IMR-90 (cell line): ENCODE results near the gene SLC24A3. TPM values are rescaled to one million over a fixed set of nuclear protein-coding genes. Genes with fewer than 3 reads are reported as not detected.

ENCODE experiments used
- ATAC-seq: fragments of 200-7000 bp; cut with Tn5 transposase; 2 replicates; pipeline ENCODE4 v1.9.1; 2020; ENCODE audit warnings: low read depth, mild to moderate bottlenecking, moderate library complexity
- Bru-seq: library from RNA; stranded (reverse); fragments of 400-500 nt; gene quantifications from one replicate; lab custom pipeline; 2021; lab: Mats Ljungman, UMichigan
- BruChase-seq, 2 experiments: library from RNA; stranded (reverse); fragments of 400-500 nt; gene quantifications; one replicate each; lab custom pipeline; 2021; lab: Mats Ljungman, UMichigan
- BruUV-seq: library from RNA; stranded (reverse); fragments of 400-500 nt; replicated peaks from 2 replicates; lab custom pipeline; 2021; lab: Mats Ljungman, UMichigan
- CTCF ChIA-PET: fragments of 300-600 bp; formaldehyde crosslinking; extraction: SDS; loops from one replicate; lab custom pipeline; 2021; ENCODE audit warnings: antibody characterized with exemption; lab: Yijun Ruan, JAX
- POLR2A ChIA-PET: fragments of 300-600 bp; sonication (Branson Sonifier 250); formaldehyde crosslinking; loops from one replicate; lab custom pipeline; 2022; ENCODE audit warnings: antibody characterized with exemption; ENCODE audit not compliant: unreplicated experiment; lab: Charles Lee
- DNase-seq: peaks from one replicate; pipeline ENCODE4 v3.0.0; 2013
- H2AFZ ChIP-seq: replicated peaks from 2 replicates; pipeline ENCODE3; 2013; ENCODE audit warnings: low read length, mild to moderate bottlenecking; ENCODE audit not compliant: poor library complexity
- H2AK5ac ChIP-seq: 2 replicates; pipeline ENCODE4 v1.6.1; 2013; ENCODE audit warnings: low read depth, low read length, inconsistent platforms
- H2AK9ac ChIP-seq: replicated peaks from 2 replicates; pipeline ENCODE3; 2013; ENCODE audit warnings: mild to moderate bottlenecking, low read depth, low read length, moderate library complexity; ENCODE audit not compliant: poor library complexity
- H2BK120ac ChIP-seq: 2 replicates; pipeline ENCODE4 v1.6.1; 2013; ENCODE audit warnings: low read depth, low read length, inconsistent platforms
- H2BK15ac ChIP-seq: 3 replicates; pipeline ENCODE4 v1.6.1; 2013; ENCODE audit warnings: low read depth, low read length, inconsistent platforms
- H2BK20ac ChIP-seq: 2 replicates; pipeline ENCODE4 v1.6.1; 2013; ENCODE audit warnings: low read depth, mild to moderate bottlenecking, inconsistent platforms, low read length, moderate library complexity
- H2BK5ac ChIP-seq: 2 replicates; pipeline ENCODE4 v1.6.1; 2013; ENCODE audit warnings: mild to moderate bottlenecking, low read depth, low read length, inconsistent platforms; ENCODE audit not compliant: poor library complexity, severe bottlenecking
- H3K14ac ChIP-seq: replicated peaks from 2 replicates; pipeline ENCODE4 v1.6.1; 2013; ENCODE audit warnings: low read depth, low read length, inconsistent platforms
- H3K18ac ChIP-seq: 2 replicates; pipeline ENCODE4 v1.6.1; 2013; ENCODE audit warnings: low read depth, low read length, control low read depth
- H3K23ac ChIP-seq: 2 replicates; pipeline ENCODE4 v1.6.1; 2013; ENCODE audit warnings: low read depth, low read length, inconsistent platforms
- H3K27ac ChIP-seq: 2 replicates; pipeline ENCODE4 v1.5.1; 2013; ENCODE audit warnings: mild to moderate bottlenecking, control low read depth, low read length; ENCODE audit not compliant: insufficient read depth
- H3K27me3 ChIP-seq: 2 replicates; pipeline ENCODE4 v1.6.1; 2013; ENCODE audit warnings: low read length; ENCODE audit not compliant: control insufficient read depth, insufficient read depth
- H3K36me3 ChIP-seq: 2 replicates; pipeline ENCODE4 v1.6.1; 2013; ENCODE audit warnings: low read length, mixed read lengths; ENCODE audit not compliant: control insufficient read depth, insufficient read depth
- H3K4ac ChIP-seq: 2 replicates; pipeline ENCODE4 v1.6.1; 2013; ENCODE audit warnings: low read depth, low read length, inconsistent platforms
- H3K4me1 ChIP-seq: 2 replicates; pipeline ENCODE4 v1.6.1; 2013; ENCODE audit warnings: low read length, mixed read lengths; ENCODE audit not compliant: control insufficient read depth, insufficient read depth
- H3K4me2 ChIP-seq: 2 replicates; pipeline ENCODE4 v1.6.1; 2013; ENCODE audit warnings: low read depth, mild to moderate bottlenecking, control low read depth, low read length, moderate library complexity
- H3K4me3 ChIP-seq: 2 replicates; pipeline ENCODE4 v1.5.1; 2013; ENCODE audit warnings: low read depth, mild to moderate bottlenecking, control low read depth, low read length, moderate library complexity; ENCODE audit not compliant: insufficient read depth
- H3K56ac ChIP-seq: 2 replicates; pipeline ENCODE4 v1.6.1; 2013; ENCODE audit warnings: low read length, inconsistent platforms; ENCODE audit not compliant: insufficient read depth; ENCODE audit errors: extremely low read depth
- H3K79me1 ChIP-seq, 2 experiments: 2 replicates each; pipeline ENCODE4 v1.6.1; 2013; ENCODE audit warnings: low read length in 2 of 2, inconsistent platforms in 1 of 2, low read depth in 1 of 2
- H3K9ac ChIP-seq: 2 replicates; pipeline ENCODE4 v1.6.1; 2013; ENCODE audit warnings: low read depth, low read length, control low read depth
- H3K9me1 ChIP-seq: 2 replicates; pipeline ENCODE4 v1.6.1; 2013; ENCODE audit warnings: low read length, inconsistent platforms; ENCODE audit not compliant: insufficient read depth
- H3K9me3 ChIP-seq: 2 replicates; pipeline ENCODE4 v1.6.1; 2013; ENCODE audit warnings: low read length; ENCODE audit not compliant: control insufficient read depth, insufficient read depth
- H4K20me1 ChIP-seq: 2 replicates; pipeline ENCODE4 v1.6.1; 2013; ENCODE audit warnings: low read length, inconsistent platforms; ENCODE audit not compliant: insufficient read depth
- H4K5ac ChIP-seq: 2 replicates; pipeline ENCODE4 v1.6.1; 2013; ENCODE audit warnings: mild to moderate bottlenecking, low read depth, low read length, control low read depth
- H4K8ac ChIP-seq, 2 experiments: 2 replicates each; pipeline ENCODE4 v1.6.1; 2013; ENCODE audit warnings: low read depth in 2 of 2, low read length in 2 of 2, control low read depth in 1 of 2, inconsistent platforms in 1 of 2
- H4K91ac ChIP-seq: 2 replicates; pipeline ENCODE4 v1.6.1; 2013; ENCODE audit warnings: low read depth, low read length, inconsistent platforms; ENCODE audit not compliant: insufficient read depth
- BHLHE40 ChIP-seq: fragments of 150-350 bp; IDR thresholded peaks from 2 replicates; pipeline ENCODE4 v1.6.1; 2016; ENCODE audit warnings: mild to moderate bottlenecking, low read depth, low read length
- CEBPB ChIP-seq: IDR thresholded peaks from 2 replicates; pipeline ENCODE4 v1.6.1; 2012; ENCODE audit warnings: low read depth, low read length, improper control_type of control experiment
- CHD1 ChIP-seq: IDR thresholded peaks from 2 replicates; pipeline ENCODE4 v1.6.1; 2012; ENCODE audit warnings: low read depth, low read length, improper control_type of control experiment
- POLR2A ChIP-seq: IDR thresholded peaks from 2 replicates; pipeline ENCODE4 v1.6.1; 2012; ENCODE audit warnings: mild to moderate bottlenecking, low read depth, low read length
- RAD21 ChIP-seq: IDR thresholded peaks from 2 replicates; pipeline ENCODE4 v1.6.1; 2012; ENCODE audit warnings: low read length, improper control_type of control experiment
- WGBS, 2 experiments: methylation state at CpG; one replicate each; pipeline versions ENCODE4 v1.1.5 to v1.1.7; 2013; ENCODE audit warnings: missing lambda C conversion rate in 2 of 2; ENCODE audit not compliant: insufficient read length in 1 of 2; ENCODE audit errors: extremely low coverage in 2 of 2; 5-methylcytosine and 5-hydroxymethylcytosine counted together
- dilution Hi-C: fragments of 300-500 bp; cut with HindIII; formaldehyde crosslinking; loops from one replicate; pipeline ENCODE4 v1.14.3; 2018; ENCODE audit warnings: low sequenced_read_pairs; ENCODE audit not compliant: unreplicated experiment
- in situ Hi-C: fragments of 300-500 bp; cut with MboI; formaldehyde crosslinking; loops from 3 replicates; pipeline ENCODE4 v1.14.3; 2019; ENCODE audit warnings: low sequenced_read_pairs, inconsistent platforms, mixed read lengths
- intact Hi-C: fragments of 100-400 bp; cut with micrococcal nuclease; formaldehyde crosslinking; loops from 2 replicates; pipeline ENCODE4 v1.10.0; 2022
- long read RNA-seq: library from polyadenylated mRNA; unstranded; transcript quantifications from one replicate; pipeline ENCODE4 v2.0.0, GENCODE V29; 2021; ENCODE audit not compliant: unreplicated experiment
- polyA plus RNA-seq, 3 experiments: library from polyadenylated mRNA; depleted of rRNA; stranded (reverse); fragments of >200 nt; gene quantifications; 2 replicates each; pipeline ENCODE4 v1.2.3, GENCODE V29; 2012; ENCODE audit warnings: low replicate concordance in 1 of 3
- total RNA-seq: library from RNA; depleted of rRNA; stranded (reverse); fragments of >200 nt; gene quantifications from 2 replicates; pipeline ENCODE4 v1.2.3, GENCODE V29; 2012; rRNA removed

Gene SLC24A3
- total RNA-seq (not detected in 2 replicates), polyA plus RNA-seq (2012; rRNA removed) (not detected in 2 replicates), Bru-seq, nascent RNA (percentile 11 among the genes with signal in this experiment), BruChase-seq, experiment 1, labeled RNA remaining after a 6-hour chase (percentile 13 among the genes with signal in this experiment), BruChase-seq, experiment 2, labeled RNA remaining after a 2-hour chase (percentile 10 among the genes with signal in this experiment)
- not detected in 2 replicates for polyA plus RNA-seq (2012; cell fraction: cytosol; rRNA removed)
- not detected in 2 replicates for polyA plus RNA-seq (2012; cell fraction: nucleus; rRNA removed; ENCODE audit: low replicate concordance)
- long read RNA-seq = 0 reads

GRCh38 chr20:19212469-19212815 is at the start of gene SLC24A3:
Gene SLC24A3, plus strand, starts transcription at chr20:19212642.
- Histone ChIP-seq H3K27me3 (peaks cover 25% of the 10 kb centered on the region), H3K23ac (no peak within 1 kb of the TSS; the same call in 1 of the 2 replicates), H3K9ac (no peak within 1 kb of the TSS), H3K9me1 (no peaks in the 10 kb centered on the region), H4K5ac (no peak within 1 kb of the TSS), H3K79me1 (no peaks in the 10 kb centered on the region), H4K8ac (no peak within 1 kb of the TSS), H2AK9ac (no peak within 1 kb of the TSS), H3K14ac (no peak within 1 kb of the TSS), H4K20me1 (no peaks in the 10 kb centered on the region), H3K56ac (no peak within 1 kb of the TSS), H2BK5ac (no peak within 1 kb of the TSS), H3K27ac (no peak within 1 kb of the TSS), H3K4me2 (no peak within 1 kb of the TSS), H3K9me3 (no peaks in the 10 kb centered on the region), H3K4ac (no peak within 1 kb of the TSS), H2AFZ (peak within 1 kb of the TSS; percentile 63), H2BK20ac (no peak within 1 kb of the TSS), H4K91ac (no peak within 1 kb of the TSS), H2AK5ac (no peak within 1 kb of the TSS), H3K36me3 (no peaks in the 10 kb centered on the region), H3K4me1 (no peaks in the 10 kb centered on the region), H3K18ac (no peak within 1 kb of the TSS), H2BK120ac (no peak within 1 kb of the TSS), H3K4me3 (peak within 1 kb of the TSS; percentile 31), H2BK15ac (no peak within 1 kb of the TSS)
- dilution Hi-C loops = no loop called here
- BruUV-seq = no TSS peak
- ATAC-seq = no peak; the same call in 1 of the 2 replicates
- POLR2A ChIA-PET = no interaction called here
- intact Hi-C loops = no loop called here
- CTCF ChIA-PET = no interaction called here
- TF ChIP-seq BHLHE40 = no peak
- TF ChIP-seq RAD21 = no peak
- TF ChIP-seq CEBPB = no peak
- TF ChIP-seq POLR2A = no peak
- no peak for TF ChIP-seq CHD1
- in situ Hi-C loops = no loop called here
- no peak for DNase-seq
- 11% methylated on average over 9 of the region's 61 CpGs; no CpG with 5 or more reads in 1 of the 2 experiments for whole genome bisulfite sequencing, 2 experiments
